HG03378 (cell line): ENCODE measurements around the gene NFE2L2.
"Not testable (repeated sequence)": the region's sequence is repeated elsewhere in the genome, so short reads cannot be mapped to it uniquely, and the experiment has no call there.

Experiments used
- ATAC-seq: cut with Tn5 transposase; IDR thresholded peaks from one replicate; pipeline ENCODE4 v1.9.1; 2021; ENCODE audit warnings: mild to moderate bottlenecking, moderate library complexity; ENCODE audit not compliant: unreplicated experiment

The NFE2L2 gene

DNA sequence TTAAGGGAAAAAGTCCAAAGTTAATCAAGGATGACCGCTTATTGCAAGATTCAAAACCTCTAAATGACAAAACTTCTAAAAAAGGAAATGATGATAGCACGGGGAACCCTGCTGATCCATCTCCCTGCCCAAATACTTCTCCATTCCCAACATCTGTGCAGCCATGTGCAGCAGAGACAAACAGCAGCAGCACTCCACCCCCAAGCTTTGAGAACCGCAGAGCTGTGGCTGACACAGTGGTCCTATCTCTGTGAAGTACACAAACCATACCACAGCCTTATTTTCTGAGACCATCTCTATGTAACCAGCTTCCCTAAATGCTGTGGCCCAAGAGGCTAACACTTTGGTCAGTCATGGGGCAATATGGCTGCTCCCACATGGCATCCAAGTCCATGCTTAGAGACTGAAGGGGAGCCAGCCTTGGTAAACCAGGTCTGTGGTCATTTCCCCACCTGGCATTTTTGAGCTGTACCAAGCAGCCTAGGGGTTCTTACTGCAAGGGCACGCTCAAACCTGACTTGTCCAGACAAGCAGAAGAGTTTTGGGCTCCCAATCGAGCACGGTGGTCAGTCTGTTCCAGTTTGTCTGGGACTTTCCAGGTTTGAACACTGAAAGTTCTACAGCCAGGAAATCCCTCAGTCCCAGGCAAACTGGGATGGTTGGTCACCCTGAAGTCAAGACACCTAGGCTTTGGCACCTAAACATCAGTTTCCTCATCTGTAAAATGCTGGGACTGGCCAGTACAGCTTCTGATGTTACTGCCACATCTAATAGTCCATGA lies 17.1 kb upstream of the NFE2L2 start:
- ATAC-seq = peak; percentile 62

DNA sequence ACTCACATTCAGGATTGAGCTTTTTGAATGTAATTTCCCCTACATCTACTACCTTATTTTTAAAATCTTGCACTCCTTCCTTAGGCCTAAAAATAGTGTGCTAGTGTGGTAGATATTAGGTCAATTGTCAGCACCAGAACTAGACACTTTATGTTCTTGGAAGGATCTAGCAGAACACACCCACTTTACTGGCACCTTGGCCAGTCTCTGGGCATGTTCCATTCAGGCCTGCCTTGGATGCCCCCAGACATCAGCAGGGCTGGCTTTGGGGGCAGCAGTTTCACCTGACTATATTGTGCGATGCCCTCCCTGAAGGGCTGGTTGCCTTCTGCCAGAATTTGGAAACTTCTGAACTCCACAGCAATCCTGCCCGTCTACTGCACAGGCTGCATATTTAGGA lies 15.3 kb upstream of the NFE2L2 start:
- ATAC-seq = no peak

DNA sequence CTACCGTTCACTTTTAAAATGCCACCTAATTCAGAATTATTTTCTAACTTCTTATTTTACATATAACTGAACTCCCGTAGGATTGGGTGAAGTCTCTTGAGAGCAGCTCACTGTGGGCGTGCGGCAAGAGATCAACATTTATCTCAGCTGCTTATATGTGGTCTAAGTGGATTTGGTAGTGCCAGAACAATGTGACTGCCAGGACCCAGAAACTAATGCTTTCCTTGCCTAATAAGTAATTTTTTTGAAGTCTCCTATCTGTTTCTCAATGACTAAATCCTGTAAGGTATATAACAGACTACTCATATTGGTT lies 11.2 kb upstream of the NFE2L2 start:
- ATAC-seq = no peak

DNA sequence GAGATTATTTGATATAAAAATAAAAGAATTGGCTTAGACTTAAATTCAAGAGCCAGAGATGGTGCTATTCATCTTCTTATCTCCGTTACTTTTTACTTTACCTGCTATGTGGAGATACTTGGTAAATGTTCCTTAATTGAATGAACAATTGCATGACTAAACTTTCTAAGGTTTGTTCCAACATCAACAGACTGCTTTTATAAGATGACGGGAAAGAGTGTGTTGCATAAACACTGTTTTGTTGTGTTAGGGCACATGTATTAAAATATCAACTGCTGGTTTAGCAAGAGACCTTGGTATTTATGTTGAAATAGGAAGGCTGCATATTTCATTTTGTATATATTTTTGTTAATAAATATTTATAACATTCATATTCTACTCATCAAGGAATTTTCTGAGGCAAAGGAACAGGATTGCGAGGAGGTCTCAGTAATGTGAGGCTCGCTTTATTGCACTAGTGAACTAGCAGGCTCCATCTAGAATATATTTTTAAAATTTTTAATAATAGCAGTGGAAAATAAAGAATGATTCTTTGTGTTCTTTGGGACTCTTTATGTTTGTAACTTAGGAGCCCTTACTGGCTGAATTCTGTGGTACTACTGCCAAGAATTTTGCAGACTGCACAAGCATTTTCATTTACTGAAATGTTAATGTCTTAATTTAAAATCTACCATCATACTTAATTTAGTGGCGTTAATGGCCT lies 10.7 kb upstream of the NFE2L2 start:
- no peak for ATAC-seq

DNA sequence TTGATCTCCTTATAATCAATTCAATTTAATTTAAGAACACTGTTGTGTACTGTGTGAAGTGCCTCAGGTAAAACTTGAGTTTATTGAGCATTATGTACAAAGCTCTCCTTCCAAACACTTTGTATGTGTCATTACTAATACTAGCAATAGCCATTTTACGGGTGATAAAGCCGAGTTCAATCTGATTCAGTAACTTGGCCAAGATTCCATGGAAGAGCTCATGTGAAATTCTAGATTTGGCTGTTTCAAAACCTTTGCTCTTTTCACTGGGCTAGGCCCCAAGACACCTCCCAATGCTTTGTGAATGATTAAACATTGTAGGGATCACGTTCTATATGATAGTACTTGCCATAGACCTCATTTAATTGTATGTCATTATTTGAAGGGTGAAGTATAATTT lies 8.9 kb upstream of the NFE2L2 start:
- no peak for ATAC-seq

DNA sequence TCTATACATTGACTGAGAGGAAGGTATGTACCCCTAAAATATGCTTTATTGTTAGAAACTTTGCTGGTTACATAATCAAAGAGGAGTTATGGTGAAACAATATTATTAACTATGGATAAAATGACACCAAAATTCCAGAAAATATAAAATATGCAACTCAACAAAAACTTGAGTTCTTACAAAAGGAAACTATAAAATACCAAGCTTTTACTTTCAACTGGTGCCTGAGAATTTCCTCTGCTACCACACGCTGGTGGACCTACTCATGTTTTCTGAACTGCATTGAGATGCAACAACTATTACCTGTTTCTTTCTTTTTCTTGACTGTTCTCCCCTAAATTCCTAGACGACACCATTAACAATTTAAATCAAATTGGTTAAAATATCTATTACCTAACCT lies 8.2 kb upstream of the NFE2L2 start:
- ATAC-seq = no peak

DNA sequence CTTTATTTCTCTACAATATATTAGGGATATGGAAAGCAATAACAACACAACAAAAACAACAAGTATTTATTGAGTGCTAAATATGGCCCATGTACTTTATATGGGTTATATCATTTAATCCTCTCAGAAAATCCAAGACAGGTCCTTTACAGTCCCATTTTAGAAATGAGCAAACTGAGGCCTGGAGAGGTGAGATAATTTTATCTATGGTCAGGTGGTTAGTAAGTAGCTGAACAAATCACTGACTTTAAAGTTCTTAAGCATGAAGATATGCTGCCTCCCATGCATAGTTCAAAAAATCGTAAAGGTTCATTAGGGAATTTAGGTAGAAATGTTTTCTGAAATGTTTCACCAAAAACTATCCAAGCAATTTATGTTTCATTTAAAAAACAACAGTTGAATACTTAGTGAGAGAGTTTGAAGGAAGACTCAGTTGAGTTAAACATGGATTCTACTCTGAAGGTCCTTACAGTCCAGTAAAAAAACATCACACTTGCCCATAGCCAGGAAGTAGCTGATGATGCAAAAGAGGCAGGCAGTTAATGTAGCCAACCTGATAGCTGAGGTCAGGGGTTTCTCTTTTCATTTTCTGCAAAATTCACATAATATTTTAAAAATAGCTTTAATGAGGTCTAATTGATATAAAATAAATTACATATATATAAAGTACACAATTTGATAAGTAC lies 7.6 kb upstream of the NFE2L2 start:
- no peak for ATAC-seq

DNA sequence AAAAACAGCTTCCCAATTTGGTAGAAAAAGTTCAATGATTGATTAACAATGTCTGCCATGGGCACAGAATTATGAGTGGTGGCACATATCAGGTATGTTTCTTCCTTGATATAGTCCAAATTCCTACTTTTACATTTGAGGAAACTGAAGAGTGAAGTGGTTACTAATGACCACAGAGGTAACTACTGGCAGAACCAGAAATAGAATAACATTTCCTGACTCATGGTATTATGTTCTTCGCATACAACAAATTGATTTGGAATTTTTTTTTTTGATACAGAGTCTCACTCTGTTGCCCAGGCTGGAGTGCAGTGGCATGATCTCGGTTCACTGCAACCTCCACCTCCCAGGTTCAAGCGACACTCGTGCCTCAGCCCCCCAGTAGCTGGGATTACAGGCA lies 6.0 kb upstream of the NFE2L2 start:
- no peak for ATAC-seq

DNA sequence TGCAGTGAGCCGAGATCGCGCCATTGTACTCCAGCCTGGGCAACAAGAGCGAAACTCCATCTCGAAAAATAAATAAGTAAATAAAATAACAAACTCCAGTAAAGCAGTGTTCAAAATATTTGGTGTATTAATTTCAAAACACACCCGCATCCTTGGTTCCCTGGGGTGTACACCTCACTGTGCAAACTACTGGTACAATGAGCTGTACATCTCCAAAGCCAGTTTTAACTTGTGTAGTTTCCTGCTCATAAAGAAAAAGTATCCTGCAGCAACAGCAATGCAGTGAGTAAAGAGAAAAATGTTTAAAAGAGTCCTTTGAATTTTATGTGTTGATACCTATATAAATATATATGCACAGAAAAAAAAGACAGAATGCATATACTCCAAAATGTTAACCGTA lies 4.4 kb upstream of the NFE2L2 start:
- no peak for ATAC-seq

DNA sequence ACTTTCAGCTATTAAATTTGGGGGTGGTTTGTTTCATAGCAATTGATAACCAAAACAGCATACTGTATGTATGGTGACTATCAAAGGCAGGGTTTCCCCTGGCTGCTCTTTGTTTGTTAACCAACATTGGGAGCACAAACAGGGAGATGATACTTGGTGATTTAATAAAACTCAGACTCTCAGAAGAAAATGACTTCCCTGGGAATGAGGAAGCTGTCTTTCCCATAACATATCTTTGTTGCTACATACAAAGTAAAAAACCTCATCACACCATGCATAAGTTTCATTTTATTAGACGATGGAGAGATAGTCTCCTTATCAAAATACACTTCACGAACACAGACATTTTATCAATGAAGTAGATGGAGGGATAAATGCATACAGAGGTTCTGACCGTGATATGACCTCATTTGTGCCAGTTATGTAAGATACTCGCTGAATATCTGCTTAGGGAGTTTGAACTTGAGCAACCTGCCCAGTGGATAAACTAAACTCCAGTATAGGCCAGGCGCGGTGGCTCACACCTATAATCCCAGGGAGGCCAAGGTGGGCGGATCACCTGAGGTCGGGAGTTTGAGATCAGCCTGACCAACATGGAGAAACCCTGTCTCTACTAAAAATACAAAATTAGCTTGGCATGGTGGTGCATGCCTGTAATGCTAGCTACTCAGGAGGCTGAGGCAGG lies 3.8 kb upstream of the NFE2L2 start:
- ATAC-seq = no peak

DNA sequence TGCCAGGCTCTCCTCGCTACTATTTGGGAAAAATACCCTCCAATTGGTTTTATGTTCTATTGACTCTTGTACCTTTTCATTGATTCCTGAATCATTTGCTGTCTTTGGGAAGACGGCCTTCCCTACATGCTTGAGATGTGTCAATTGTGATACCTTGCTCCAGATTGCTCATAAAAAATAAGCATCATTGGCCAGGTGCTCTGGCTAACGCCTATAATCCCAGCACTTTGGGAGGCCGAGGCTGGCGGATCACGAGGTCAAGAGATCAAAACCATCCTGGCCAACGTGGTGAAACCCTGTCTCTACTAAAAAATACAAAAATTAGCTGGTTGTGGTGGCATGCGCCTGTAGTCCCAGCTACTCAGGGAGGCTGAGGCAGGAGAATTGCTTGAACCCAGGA lies 2.4 kb upstream of the NFE2L2 start:
- not testable (repeated sequence) for ATAC-seq

DNA sequence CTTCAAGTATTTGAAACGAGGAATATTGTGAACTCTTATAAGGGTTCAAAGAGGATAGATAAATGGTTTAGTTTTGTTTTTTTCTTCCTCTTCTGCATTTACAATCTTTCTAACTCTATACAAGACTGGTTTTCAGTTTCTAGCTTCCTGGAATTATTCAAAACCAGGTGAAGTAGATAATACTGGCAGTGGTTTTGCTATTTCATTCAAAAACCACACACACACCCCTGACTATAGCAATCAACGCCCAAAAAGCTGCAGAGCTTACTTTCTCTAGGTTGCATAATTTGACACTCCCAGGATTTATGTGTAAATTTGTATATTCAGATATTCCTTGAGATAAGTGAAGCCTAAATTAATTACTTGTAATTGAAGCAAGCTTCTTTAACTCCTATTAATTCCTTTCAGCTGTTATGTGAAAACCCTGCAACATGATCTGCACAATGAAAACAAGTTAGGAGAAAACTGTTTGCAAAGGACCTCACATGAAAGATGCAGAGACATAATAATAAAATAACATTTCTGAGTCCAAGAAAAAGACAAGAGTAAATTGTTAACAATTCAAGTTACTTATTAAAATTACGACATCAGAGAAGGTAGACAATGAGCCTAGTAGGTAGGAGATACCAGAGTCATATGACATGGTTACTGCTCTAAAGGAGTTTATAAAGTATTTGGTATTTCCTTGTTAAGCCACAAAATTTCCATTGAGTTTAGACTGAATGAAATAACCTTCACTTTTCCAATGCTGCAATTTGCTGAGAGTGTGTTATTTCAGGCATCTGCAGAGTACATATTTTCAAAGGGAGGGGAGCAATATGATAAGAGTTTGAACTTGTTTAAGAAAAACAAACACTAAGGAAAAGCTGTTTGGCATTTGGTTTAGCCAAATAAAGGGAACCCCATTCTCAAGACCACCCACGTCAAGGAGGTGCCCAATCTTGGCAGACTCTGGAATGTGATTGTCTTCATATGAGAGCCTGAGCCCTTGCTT lies 1.6 kb upstream of the NFE2L2 start:
- no peak for ATAC-seq

DNA sequence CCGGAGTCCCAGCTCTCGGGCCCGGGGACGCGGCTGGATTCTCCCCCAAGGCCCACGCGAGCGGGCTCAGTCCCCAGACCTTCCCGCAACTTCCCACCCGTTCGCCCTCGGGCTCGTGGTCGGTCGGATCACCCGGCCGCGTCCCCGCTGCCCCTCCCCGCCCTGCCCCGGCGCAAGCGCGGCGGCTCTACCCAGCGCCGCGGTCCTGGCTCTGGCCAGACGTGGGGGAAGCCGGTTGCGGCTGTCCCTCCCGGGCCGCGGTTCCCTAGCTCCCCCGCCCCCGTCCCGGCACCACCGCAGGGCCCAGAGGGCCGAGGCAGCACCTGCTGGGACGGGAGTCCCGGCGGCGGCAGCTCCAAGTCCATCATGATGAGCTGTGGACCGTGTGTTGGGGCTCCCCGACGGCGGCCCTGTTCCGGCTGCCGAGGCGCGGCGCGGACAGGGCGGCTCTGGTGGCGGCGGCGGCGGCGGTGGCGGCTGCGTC lies 276 bp downstream of the NFE2L2 start:
- peak; percentile 17 for ATAC-seq

DNA sequence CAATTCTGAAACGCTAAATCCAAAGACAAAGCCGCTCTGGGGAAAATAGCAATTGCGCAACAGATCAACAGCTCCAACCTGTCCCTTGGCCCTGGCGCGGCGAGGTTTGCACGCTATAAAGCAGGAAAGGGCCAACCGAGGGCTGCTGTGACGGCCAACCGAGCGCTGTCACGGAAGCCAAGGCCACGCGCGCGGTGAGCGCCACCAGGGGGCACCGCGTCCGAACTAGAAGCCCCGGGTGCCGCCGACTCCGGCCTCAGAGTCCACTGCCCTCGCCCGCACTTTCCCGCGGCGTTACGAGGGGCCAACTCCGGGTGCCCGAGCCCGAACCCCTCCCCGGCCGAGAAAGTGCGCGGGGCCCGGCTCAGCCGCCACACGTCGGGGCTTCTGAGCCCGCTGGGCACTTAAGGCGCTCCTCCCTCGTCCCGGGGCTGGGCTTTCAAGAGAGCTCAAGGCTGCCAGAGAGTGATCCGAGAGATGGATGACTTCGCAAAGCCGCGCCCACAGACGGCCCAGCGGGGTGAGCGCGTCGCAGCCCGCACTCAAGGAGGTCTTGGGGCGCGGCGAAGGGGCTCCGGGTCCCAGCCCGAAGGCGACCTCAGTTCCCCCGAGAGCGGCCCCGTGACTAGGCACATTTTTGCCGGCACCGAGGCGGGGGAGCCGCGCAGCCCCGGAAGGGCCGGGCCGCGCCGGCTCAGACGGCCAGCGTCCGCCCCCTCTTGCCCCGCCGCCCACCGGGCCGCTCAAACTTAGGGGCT lies 897 bp downstream of the NFE2L2 start:
- ATAC-seq = peak; percentile 54

DNA sequence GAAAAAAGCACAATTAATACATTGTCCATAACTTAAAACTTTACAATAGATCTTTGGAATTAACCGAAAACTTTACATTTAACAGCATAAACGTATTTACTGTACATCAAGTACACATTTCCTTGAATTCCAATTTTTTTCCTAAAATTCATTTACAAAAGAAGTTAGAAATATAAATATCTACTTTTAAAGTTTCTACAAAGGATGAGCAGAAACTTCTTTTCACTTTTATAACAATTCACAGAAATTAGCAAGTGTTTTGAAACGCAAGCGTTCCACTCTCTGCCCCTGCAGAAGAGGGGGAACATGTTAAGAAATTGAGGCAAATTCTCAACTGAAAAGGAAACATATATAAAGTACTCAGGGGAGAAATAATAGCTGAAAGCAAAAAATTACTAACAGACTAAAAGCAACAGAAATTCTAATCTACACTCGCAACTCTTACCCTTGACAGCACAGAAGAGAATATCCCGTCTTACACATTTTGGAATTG lies 1.5 kb downstream of the NFE2L2 start:
- ATAC-seq = no peak

DNA sequence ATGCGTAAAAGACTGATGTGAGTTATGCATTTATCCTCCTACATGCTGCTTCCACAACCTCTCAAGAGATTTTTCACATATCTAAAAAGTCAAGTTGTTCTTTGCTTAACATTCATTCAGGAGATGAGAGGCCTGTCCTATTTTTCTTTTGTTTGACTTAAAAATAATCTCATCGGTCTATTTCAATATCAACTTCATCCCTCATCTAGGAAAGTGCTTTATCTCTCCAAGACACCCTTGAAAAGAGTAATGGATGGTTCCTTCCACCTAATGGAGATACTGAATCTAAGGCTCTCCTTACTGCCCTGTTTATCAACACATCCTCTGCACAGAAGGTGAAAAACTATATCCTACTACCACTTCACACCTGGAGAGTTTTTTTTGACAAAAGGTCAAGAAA lies 2.4 kb downstream of the NFE2L2 start:
- ATAC-seq = no peak

DNA sequence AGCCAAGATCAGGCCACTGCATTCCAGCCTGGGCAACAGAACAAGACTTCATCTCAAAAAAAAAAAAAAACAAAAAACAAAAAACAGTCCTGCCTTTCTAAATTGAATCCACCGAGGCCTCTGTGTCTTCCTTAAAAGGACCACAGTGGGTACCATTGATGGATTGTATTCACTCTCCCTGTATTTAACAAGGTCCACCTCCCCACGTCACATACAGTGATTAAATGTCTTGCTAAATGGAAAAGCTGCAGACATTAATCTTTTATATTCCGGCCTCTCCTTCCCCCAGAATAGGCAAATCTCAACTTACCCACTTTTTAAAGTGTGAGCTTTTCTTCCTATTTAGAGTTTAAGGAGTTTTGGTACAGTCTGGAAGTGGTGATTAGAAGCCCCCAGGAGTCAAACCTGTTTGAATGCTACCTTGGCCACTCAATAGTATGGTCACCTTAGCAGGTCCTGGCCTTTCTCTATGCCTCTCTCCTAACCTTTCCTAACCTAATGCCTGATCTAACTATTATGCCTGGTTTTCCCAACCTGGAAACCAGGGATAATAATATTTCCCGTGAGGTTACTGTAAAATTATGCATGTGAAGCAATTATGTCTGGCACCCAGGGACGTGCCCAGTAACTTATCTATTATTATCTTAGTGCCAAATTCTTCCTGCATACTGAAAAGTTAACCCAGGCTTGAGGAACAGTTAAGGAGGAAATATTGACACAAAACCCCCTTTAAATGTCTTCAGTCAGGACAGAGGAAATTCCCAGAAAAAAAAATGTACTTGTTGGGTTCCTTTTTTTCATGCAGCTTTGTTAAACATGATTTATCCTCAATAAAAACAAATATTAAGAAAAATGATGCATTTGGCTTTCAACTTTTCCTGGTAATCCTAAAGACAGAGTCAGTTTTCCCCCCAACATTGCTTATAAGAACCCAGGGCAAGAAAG lies 3.1 kb downstream of the NFE2L2 start:
- no peak for ATAC-seq

DNA sequence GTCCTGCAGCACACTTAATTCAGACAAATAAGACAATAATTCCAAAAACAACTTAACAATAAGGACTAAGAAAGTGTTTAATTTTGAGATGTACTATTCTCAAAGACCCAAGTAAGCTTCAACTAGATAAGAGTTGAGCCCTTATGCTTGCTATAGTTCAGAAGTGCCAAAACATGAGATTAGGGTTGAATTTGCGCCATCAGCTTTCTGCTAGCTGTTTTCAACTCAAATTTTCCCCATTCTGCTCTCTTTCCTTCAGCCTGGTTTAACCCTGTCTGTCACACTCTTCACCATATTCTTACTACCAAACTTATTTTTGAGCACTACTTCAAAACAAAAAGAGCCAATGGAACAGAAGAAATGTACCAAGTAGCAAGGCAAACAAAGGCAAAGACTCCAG lies 4.1 kb downstream of the NFE2L2 start:
- no peak for ATAC-seq
